NCI-H1436 treated with DMSO at 0.1 percent for 48 hours (cell line): ENCODE results near the gene TEKT2.

ENCODE experiments used
- DNase-seq: peaks from one replicate; lab custom pipeline; 2025; lab: John Stamatoyannopoulos, UW

Gene TEKT2

DNA sequence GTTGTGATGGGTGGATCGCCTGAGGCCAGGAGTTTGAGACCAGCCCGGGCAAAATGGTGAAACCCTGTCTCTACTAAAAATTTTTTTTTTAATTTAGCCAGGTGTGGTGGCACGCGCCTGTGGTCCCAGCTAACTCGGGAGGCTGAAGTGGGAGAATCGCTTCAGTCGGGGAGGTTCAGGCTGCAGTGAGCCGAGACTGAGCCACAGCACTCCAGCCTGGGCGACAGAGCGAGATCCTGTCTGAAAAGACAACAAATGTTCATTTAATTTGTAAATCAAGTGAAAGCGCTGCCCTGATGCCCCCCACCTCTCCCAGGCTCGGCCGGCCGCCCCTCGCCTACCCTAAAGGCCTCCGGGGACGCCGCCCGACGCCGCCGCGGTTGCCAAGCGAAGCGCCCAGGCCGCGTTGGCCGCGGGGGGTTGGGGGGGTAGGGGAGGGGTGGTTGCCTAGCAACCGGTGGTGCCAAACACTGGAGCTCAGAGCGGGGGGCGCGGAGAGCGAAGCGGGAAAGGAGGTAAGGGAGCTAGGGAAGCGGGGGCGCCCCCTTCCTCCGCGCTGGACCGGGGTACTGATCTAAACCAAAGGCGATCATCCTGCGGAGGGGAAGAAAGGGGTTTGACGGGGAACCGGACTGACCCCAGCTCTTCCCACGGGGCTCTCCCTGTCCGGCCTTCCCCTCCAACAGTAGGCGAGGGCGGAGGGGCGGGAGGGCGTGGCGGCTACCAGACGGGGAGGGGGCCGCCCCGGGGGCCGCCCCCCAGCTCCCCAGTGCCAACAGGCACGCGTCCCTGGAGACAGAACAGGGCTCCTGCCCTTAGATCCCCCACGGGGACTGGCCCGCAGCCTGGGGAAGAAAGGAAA, at the start of gene TEKT2:
Gene TEKT2, plus strand, starts transcription at position 460 of the 862 bp plus-strand sequence. CDS start 828 bp downstream, outside the sequence.
- peak; percentile 37 for DNase-seq

DNA sequence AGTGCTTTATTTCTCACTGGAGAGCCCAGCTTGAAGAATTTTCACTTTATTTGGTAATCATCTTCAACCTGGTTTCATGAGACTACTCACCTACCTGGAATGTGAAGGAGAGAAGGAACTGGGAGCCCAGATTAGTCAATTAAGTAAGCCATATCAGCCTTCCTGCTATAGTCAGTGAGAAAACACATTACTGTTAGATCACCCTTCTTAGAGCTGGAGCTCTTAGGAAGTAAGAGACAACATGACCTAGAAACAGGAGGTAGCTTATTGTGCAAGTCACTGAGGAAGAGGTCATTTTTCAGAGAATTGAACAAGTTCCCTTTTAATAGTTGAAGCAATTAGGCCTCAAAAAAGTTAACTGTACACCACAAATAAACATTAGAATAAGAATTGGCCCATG, 49.2 kb upstream of the TEKT2 start:
- no peak for DNase-seq

DNA sequence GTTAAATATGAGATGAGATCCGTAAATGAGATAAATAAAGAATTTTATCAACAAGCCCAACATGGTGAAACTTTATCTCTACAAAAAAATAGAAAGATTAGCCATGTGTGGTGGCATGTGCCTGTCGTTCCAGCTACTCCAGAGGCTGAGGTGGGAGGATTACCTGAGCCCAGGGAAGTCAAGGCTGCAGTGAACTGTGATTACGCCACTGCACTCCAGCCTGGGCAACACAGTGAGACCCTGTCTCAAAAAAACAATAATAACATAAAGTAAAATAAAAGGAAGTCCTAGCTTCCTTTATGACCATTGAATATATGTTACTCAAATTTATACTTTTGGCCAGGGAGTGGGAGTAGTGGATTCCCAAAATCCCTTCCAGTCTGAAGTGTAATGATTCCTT, 48.7 kb upstream of the TEKT2 start:
- DNase-seq = no peak

GRCh38 chr1:36040238-36040637, 43.7 kb upstream of the TEKT2 start:
- DNase-seq = no peak

DNA sequence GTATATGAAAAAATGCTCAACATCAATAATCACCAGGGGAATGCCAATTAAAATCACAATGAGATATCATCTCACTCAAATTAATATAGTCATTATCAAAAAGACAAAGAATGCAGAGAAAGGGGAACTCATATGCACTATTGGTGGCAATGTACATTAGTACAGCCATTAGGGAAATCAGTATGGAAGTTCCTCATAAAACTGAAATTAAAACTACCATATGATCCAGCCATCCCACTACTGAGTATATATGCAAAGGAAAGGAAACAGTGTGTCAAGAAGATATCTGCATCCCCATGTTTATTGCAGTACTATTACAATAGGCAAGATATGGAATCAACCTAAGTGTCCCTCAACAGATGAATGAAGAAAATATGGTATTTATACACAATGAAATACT, 32.1 kb upstream of the TEKT2 start:
- no peak for DNase-seq

DNA sequence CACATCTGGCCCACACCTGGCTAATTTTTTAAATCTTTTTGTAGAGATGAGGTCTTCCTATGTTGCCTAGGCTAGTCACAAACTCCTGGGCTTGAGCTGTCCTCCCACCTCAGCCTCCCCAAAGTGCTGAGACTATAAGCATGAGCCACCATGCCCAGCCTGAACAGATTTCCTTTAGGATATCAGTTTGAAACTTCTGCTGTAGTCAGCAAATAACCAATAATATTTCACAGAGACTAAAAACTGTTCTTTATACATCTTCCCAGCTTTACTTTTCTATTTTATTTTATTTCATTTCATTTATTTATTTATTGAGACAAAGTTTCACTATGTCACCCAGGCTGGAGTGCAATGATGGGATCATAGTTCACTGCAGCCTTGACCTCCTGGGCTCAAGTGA, 29.9 kb upstream of the TEKT2 start:
- DNase-seq = no peak

- DNase-seq = no peak
These were observed 28.2 kb upstream of the TEKT2 start for GRCh38 chr1:36055706-36056105.

DNA sequence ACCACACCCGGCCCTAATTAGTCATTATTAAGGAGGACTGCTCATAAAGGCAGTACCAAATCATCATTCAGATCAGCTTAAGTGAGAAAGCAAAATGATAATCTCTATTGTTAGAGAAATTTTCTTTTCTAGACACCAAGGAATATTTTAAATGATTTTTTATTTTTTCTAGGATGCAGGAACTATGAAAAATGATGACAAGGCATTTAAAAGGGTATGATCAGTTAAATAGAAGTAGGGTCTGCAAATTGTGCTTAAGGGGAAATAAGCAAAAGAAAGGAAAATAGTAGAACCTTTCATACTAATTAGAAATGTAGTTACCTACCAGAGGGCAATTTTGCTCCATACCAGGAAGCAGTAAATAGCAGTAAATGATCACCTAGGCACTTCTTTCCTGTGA, 21.6 kb upstream of the TEKT2 start:
- DNase-seq = no peak

- no peak for DNase-seq
These were observed 16.0 kb upstream of the TEKT2 start for GRCh38 chr1:36067871-36068270.

- no peak for DNase-seq
These were observed 15.0 kb upstream of the TEKT2 start for GRCh38 chr1:36068866-36069265.

DNA sequence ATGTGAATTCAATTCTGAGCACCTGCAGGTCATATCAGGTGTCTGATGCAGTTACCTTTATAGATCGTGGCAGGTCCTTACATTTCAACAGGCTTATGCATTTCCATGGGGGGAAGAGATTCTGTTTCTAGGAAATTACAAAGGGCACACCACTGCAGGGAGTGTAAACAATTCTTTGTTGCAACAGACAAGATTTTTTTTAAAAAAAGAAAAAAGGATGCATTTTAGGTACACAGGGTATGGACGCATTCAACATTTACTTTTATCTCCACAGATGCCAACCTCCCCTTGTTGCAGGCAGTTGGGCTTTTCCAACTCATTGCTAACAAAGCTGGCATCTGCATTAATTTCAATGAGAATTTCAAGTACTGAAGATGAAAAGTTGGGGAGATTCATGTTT, 13.5 kb upstream of the TEKT2 start:
- DNase-seq = no peak

GRCh38 chr1:36076979-36077573, 6.8 kb upstream of the TEKT2 start:
- no peak for DNase-seq

GRCh38 chr1:36080236-36080635, 3.7 kb upstream of the TEKT2 start:
- no peak for DNase-seq

GRCh38 chr1:36080801-36081200, 3.1 kb upstream of the TEKT2 start:
- DNase-seq = no peak

DNA sequence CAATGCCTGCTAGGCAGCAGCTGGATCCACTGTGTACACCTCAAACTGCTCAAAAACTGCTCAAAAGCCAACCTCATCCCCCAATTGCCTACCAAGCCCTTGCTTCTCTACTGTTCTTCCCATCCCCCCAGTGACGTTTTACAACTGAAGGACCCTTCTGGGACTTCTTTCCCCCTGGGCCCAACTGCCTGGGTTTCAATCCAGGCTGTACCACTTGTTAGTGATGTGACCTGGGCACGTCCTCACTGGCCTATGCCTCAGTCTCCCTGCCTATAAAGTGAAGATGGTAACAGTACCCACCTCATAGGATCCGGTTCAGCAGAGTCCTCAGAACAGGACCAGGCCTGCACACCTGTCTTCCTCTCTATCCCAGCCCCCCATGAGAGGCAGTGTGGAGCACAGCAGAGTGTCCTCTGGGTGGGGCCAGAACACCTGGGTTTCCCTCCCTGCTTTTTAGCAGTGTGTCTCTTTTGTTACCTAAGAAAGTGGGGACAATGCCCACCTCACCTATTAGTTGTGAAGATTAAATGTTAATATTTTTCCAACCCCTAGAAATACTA, 1.9 kb upstream of the TEKT2 start:
- DNase-seq = peak; percentile 37

- no peak for DNase-seq
These were observed 675 bp upstream of the TEKT2 start for GRCh38 chr1:36083219-36083618.

DNA sequence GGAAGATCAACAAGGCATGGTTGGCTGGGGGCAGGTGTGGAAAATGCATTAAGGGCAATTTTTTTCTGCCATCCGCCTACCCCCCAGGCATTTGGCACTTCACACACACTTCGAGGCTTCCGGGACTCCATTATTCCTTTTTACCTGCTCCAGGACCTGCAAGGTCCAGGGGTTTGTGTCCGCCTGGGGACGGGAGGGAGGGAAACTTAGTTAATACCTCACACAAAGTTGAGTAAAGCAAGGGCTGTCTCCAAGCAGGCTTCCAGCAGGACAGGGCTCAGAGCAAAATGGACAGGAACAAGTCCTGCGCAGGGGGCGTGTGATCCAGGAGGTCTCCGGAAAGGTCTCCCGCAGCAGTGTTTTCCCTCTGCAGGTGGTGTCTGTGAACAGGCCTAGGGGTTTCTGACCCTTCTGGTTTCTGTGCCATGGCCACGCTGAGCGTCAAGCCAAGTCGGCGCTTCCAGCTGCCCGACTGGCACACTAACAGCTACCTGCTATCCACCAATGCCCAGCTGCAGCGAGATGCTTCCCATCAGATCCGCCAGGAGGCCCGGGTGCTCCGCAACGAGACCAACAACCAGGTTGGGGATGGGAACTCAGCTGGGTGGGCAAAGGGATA, 712 bp downstream of the TEKT2 start:
- DNase-seq = no peak

DNA sequence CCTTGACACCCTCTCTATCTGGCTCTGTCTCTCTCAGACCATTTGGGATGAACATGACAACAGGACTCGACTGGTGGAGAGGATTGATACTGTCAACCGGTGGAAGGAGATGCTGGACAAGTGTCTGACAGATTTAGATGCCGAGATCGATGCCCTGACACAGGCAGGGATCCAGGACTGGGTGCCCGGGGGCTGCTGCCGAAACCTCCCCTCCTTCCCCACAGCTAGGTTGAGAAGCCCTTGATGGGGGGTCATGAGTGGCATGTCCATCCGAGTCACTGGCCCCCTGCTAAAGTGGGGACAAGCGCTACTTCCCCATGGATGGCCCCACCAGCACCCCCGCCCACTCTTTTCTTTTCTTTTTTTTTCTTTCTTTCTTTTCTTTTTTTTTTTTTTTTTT, 1.2 kb downstream of the TEKT2 start:
- DNase-seq = no peak

- no peak for DNase-seq
These were observed 2.0 kb downstream of the TEKT2 start for GRCh38 chr1:36085686-36086526.

DNA sequence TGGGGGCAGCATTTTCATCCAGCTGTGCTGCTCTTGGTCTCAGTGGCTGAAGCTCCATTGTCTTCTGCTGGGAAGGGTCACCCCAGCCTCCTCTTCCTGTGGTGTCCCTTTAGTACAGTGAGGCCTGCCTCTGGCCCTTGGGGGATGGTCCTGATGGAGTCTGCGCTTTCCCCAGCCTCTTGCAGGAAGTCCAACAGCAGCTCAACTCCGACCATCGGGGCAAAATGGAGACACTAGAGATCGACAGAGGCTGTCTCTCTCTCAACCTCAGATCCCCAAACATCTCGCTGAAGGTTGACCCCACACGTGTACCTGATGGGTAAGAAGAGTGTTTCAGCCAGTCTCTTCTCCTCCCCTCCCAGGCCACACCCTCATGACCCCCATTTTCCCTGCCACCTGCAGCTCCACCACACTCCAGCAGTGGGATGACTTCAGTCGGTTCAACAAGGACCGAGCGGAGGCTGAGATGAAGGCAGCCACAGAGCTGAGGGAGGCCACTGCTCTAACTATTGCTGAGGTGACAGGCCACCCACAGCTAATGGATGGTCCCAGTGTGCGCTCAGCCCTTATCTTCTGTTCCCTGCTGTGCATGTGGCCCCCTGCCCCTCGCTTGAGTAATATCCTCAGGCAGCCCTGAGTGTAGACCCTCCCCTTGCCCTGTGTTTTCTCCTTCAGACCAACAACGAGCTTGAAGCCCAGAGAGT, 2.8 kb downstream of the TEKT2 start:
- no peak for DNase-seq
